Activated CD8-positive, alpha-beta memory T cell treated with anti-CD3 and anti-CD28 coated beads, Interleukin-2, amount 50 U/mL, for 1 hour (primary cell): ENCODE measurements around the gene HES1.

Source experiments
- DNase-seq: peaks from one replicate; pipeline ENCODE4 v3.0.0-alpha.2; 2020; ENCODE audit errors: extremely low read depth

The HES1 gene

GRCh38 chr3:194167480-194168282 is 31.7 kb downstream of the HES1 start:
- DNase-seq, result no peak

- DNase-seq, result no peak
Observed at GRCh38 chr3:194168994-194169393, 33.0 kb downstream of the HES1 start.

GRCh38 chr3:194169595-194169994 is 33.6 kb downstream of the HES1 start:
- DNase-seq, result no peak

- DNase-seq, result no peak
Observed at GRCh38 chr3:194170793-194171192, 34.8 kb downstream of the HES1 start.

- DNase-seq, result no peak
Observed at GRCh38 chr3:194174406-194174805, 38.5 kb downstream of the HES1 start.

GRCh38 chr3:194174980-194175379 is 39.0 kb downstream of the HES1 start:
- DNase-seq, result no peak

GRCh38 chr3:194176274-194176991 is 40.5 kb downstream of the HES1 start:
- no peak for DNase-seq

- no peak for DNase-seq
Observed at GRCh38 chr3:194177141-194177540, 41.2 kb downstream of the HES1 start.

GRCh38 chr3:194178128-194178527 is 42.2 kb downstream of the HES1 start:
- no peak for DNase-seq

- DNase-seq, result no peak
Observed at GRCh38 chr3:194178669-194179068, 42.7 kb downstream of the HES1 start.

GRCh38 chr3:194180570-194180969 is 44.6 kb downstream of the HES1 start:
- no peak for DNase-seq

GRCh38 chr3:194181612-194182529 is 45.9 kb downstream of the HES1 start:
- DNase-seq, result no peak

GRCh38 chr3:194183271-194183670 is 47.3 kb downstream of the HES1 start:
- DNase-seq, result no peak

- DNase-seq, result no peak
Observed at GRCh38 chr3:194184265-194184751, 48.4 kb downstream of the HES1 start.

- no peak for DNase-seq
Observed at GRCh38 chr3:194184801-194185200, 48.9 kb downstream of the HES1 start.

- no peak for DNase-seq
Observed at GRCh38 chr3:194185221-194185620, 49.3 kb downstream of the HES1 start.

GRCh38 chr3:194187233-194187944 is 51.4 kb downstream of the HES1 start:
- no peak for DNase-seq
